ENCODE results near the gene OR5B21.

OR5B21 gene

DNA sequence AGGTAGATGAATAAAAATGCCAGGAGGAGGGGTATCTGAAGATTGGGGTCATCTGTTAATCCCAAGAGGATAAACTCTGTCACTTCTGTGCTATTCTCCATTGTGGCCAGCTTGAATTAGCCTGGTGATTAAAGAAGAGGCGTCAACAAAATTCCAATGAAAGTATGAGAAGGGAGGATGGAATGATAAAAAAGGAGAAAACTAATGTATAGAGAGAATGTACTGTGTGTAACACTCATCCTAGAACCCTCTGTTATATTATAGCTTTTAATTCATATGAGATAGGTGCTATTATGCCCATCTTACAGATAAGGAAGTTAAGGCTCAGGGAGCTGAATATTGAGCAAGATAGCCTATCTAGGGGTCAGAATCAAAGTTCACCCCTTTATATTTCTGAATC, at the start of gene OR5B21:
TSS of gene OR5B21 (minus strand) at position 101 of the 400 bp plus-strand sequence. CDS start at position 101, 0 bp downstream.
- Histone ChIP-seq H3K4me1 (ENCODE audit: control insufficient read depth, insufficient read depth, low read length) (no peaks in the 10 kb centered on the region), H3K9ac (ENCODE audit: low read length in 2 of 2) (no peak within 1 kb of the TSS), H3K36me3 (ENCODE audit: control insufficient read depth in 2 of 2, insufficient read depth in 2 of 2, low read length in 2 of 2) (no peaks in the 10 kb centered on the region), H3K9me3 (ENCODE audit: control insufficient read depth in 2 of 2, low read length in 2 of 2) (no peaks in the 10 kb centered on the region), H3K27ac (ENCODE audit: low read length) (no peak within 1 kb of the TSS), H3K4me3 (ENCODE audit: low read length in 2 of 2) (no peak within 1 kb of the TSS), H3K27me3 (ENCODE audit: control insufficient read depth in 1 of 2, insufficient read depth in 2 of 2, low read length in 2 of 2) (no peaks in the 10 kb centered on the region)

DNA sequence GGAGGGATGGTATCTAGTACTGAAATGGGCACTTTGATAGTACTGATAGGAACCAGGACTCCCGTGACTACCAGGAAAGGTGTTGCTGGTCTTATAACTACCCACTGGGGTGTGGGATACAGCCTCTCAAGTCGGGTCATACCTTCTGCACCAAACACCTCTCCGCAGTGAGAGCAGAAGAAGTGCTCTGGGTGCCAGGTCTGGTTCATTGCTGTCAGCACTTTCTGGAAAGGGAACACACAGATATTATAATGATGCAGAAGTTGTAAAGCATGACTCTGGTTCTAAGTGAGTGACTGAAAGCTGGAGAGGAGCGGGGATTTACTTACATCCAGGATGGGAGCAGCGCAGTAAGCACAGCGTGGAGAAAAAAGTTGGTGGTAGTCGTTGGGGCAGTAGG, 41.7 kb upstream of the OR5B21 start:
- no peak overlapping the region for H3K4me3 ChIP-seq (ENCODE audit: low read length in 2 of 2)
- no peak overlapping the region for H3K27ac ChIP-seq (ENCODE audit: low read length)
- no peak overlapping the region for H3K9ac ChIP-seq (ENCODE audit: low read length in 2 of 2)
- no peaks in the 10 kb centered on the region for H3K9me3 ChIP-seq (ENCODE audit: control insufficient read depth in 2 of 2, low read length in 2 of 2)
- peaks cover 39 to 52% of the 10 kb centered on the region in 2 donors for H3K36me3 ChIP-seq (ENCODE audit: control insufficient read depth in 2 of 2, insufficient read depth in 2 of 2, low read length in 2 of 2)
- H3K4me1 ChIP-seq (ENCODE audit: control insufficient read depth, insufficient read depth, low read length), result no peaks in the 10 kb centered on the region
- H3K27me3 ChIP-seq (ENCODE audit: control insufficient read depth in 1 of 2, insufficient read depth in 2 of 2, low read length in 2 of 2), result no peaks in the 10 kb centered on the region

DNA sequence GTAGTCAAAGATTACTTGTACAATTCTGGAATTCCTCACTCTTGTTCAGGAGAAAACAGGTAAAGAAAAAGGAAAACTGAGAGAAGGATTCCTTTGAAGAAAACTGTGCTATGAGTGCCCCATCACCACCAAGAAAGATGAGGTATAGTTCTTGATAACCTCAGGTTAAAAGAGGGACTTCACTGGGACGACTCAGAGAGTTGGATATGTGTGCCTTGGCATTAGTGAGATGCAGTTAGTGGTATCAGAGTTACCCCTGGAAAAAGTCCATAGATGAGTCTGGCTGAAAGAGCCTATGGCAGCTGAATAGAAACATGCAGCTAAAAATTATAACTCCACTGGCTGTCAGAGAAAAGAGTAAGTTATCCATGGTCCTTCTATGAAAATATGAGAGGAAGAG, 38.9 kb upstream of the OR5B21 start:
- H3K27ac ChIP-seq (ENCODE audit: low read length), result no peak overlapping the region
- peaks cover 18 to 37% of the 10 kb centered on the region in 2 donors for H3K36me3 ChIP-seq (ENCODE audit: control insufficient read depth in 2 of 2, insufficient read depth in 2 of 2, low read length in 2 of 2)
- no peaks in the 10 kb centered on the region for H3K4me1 ChIP-seq (ENCODE audit: control insufficient read depth, insufficient read depth, low read length)
- H3K9me3 ChIP-seq (ENCODE audit: control insufficient read depth in 2 of 2, low read length in 2 of 2), result no peaks in the 10 kb centered on the region
- no peak overlapping the region for H3K4me3 ChIP-seq (ENCODE audit: low read length in 2 of 2)
- H3K27me3 ChIP-seq (ENCODE audit: control insufficient read depth in 1 of 2, insufficient read depth in 2 of 2, low read length in 2 of 2), result no peaks in the 10 kb centered on the region
- no peak overlapping the region for H3K9ac ChIP-seq (ENCODE audit: low read length in 2 of 2)

DNA sequence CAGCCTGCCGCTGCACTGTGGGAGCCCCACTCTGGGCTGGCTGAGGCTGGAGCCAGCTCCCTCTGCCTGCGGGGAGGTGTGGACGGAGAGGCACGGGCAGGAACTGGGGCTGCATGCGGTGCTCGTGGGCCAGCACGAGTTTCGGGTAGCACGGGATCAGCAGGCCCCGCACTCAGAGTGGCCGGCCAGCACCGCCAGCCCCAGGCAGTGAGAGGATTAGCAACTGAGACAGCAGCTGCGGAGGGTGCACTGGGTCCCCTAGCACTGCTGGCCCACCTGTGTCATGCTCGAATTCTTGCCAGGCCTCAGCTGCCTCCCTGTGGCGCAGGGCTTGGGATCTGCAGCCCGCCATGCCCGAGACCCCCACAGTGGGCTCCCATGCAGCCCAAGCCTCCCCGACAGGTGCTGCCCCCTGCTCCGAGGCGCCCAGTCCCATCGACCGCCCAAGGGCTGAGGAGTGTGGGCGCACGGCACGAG, 24.0 kb upstream of the OR5B21 start:
- Histone ChIP-seq H3K9ac (ENCODE audit: low read length in 2 of 2) (no peak overlapping the region), H3K27ac (ENCODE audit: low read length) (no peak overlapping the region), H3K36me3 (ENCODE audit: control insufficient read depth in 2 of 2, insufficient read depth in 2 of 2, low read length in 2 of 2) (peaks cover 8 to 13% of the 10 kb centered on the region in 2 donors), H3K9me3 (ENCODE audit: control insufficient read depth in 2 of 2, low read length in 2 of 2) (no peaks in the 10 kb centered on the region), H3K4me3 (ENCODE audit: low read length in 2 of 2) (no peak overlapping the region), H3K27me3 (ENCODE audit: control insufficient read depth in 1 of 2, insufficient read depth in 2 of 2, low read length in 2 of 2) (no peaks in the 10 kb centered on the region), H3K4me1 (ENCODE audit: control insufficient read depth, insufficient read depth, low read length) (no peaks in the 10 kb centered on the region)

DNA sequence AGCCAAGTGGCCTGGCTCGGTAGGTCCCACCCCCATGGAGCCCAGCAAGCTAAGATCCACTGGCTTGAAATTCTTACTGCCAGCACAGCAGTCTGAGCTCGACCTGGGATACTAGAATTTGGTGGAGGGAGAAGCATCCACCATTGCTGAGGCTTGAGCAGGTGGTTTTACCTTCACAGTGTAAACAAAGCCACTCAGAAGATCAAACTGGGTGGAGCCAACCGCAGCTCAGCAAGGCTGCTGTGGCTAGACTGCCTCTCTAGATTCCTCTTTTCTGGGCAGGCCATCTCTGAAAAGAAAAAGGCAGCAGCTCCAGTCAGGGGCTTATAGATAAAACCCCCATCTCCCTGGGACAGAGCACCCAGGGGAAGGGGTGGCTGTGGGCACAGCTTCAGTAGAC, 22.3 kb upstream of the OR5B21 start:
- Histone ChIP-seq H3K4me1 (ENCODE audit: control insufficient read depth, insufficient read depth, low read length) (no peaks in the 10 kb centered on the region), H3K27me3 (ENCODE audit: control insufficient read depth in 1 of 2, insufficient read depth in 2 of 2, low read length in 2 of 2) (no peaks in the 10 kb centered on the region), H3K4me3 (ENCODE audit: low read length in 2 of 2) (no peak overlapping the region), H3K27ac (ENCODE audit: low read length) (no peak overlapping the region), H3K9ac (ENCODE audit: low read length in 2 of 2) (no peak overlapping the region), H3K9me3 (ENCODE audit: control insufficient read depth in 2 of 2, low read length in 2 of 2) (no peaks in the 10 kb centered on the region), H3K36me3 (ENCODE audit: control insufficient read depth in 2 of 2, insufficient read depth in 2 of 2, low read length in 2 of 2) (peaks cover 10 to 13% of the 10 kb centered on the region in 2 donors)

DNA sequence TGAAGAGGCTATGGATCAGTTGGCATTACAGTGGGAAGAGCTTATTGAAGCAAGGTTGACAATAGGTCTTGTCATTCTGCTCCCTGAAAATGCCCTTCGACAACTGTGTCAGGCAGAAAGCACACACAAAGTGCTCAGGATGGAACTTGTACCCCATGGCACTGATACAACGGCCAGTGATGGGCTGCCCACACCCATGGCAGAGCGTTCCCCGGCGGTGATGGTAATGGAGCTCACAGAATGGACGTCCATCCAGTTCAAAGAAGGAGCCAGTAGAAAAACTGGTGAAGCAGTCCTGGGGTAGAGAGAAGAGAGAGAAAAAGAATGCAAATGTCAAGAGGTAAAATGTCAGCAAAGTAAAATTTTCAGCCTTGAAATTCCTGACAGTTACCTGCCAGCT, 19.5 kb upstream of the OR5B21 start:
- Histone ChIP-seq H3K27ac (ENCODE audit: low read length) (no peak overlapping the region), H3K27me3 (ENCODE audit: control insufficient read depth in 1 of 2, insufficient read depth in 2 of 2, low read length in 2 of 2) (no peaks in the 10 kb centered on the region), H3K9ac (ENCODE audit: low read length in 2 of 2) (no peak overlapping the region), H3K4me3 (ENCODE audit: low read length in 2 of 2) (no peak overlapping the region), H3K4me1 (ENCODE audit: control insufficient read depth, insufficient read depth, low read length) (peaks cover 4% of the 10 kb centered on the region), H3K9me3 (ENCODE audit: control insufficient read depth in 2 of 2, low read length in 2 of 2) (no peaks in the 10 kb centered on the region), H3K36me3 (ENCODE audit: control insufficient read depth in 2 of 2, insufficient read depth in 2 of 2, low read length in 2 of 2) (peaks cover 10 to 13% of the 10 kb centered on the region in 2 donors)

DNA sequence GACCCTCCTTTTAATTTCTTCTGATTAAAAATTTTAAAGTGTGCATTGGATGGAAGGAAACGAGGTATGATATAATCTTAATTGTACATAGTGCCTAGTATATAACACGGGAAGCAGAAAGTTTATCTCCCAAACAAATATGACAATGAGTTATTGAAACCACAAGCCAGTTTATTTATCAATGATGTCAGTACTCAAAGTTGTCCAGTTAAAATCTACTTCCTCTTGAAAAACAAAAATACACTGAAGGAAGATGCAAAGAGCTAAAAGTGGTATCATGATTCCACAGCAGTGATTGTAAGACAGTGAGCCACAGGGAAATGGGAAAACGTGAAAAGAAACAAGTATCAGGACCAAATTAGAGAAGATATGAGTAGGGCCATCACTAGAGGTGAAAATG, 18.8 kb upstream of the OR5B21 start:
- H3K4me1 ChIP-seq (ENCODE audit: control insufficient read depth, insufficient read depth, low read length), result peaks cover 4% of the 10 kb centered on the region
- H3K27ac ChIP-seq (ENCODE audit: low read length), result no peak overlapping the region
- peaks cover 10 to 13% of the 10 kb centered on the region in 2 donors for H3K36me3 ChIP-seq (ENCODE audit: control insufficient read depth in 2 of 2, insufficient read depth in 2 of 2, low read length in 2 of 2)
- no peaks in the 10 kb centered on the region for H3K27me3 ChIP-seq (ENCODE audit: control insufficient read depth in 1 of 2, insufficient read depth in 2 of 2, low read length in 2 of 2)
- H3K9me3 ChIP-seq (ENCODE audit: control insufficient read depth in 2 of 2, low read length in 2 of 2), result no peaks in the 10 kb centered on the region
- no peak overlapping the region for H3K9ac ChIP-seq (ENCODE audit: low read length in 2 of 2)
- no peak overlapping the region for H3K4me3 ChIP-seq (ENCODE audit: low read length in 2 of 2)

DNA sequence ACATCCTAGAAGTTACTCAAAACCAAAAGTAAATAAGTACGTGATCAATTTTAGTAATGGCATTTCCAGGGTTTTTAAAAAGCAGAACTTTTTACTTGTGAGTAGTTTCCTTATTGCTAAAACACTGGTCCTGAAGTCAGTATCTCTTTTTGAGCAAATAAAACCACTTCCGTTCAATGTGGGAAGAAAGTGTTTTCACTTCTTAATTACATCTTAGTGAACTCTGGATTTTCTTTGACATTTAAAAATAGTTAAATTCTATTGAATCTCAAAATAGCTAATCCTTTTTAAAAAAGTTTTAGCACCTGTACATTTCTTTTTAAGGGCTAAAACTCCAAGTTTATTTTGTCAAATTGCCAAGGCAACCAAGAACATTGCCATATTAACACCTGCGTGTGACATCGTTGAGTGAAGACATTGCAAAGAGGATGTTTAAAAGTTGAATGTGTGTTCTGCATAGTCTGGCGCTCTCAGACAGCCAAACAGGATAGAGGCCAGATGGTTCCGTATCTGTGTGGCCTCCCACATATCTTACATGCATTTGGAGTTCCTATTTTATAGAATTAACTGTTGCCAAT, 17.2 kb upstream of the OR5B21 start:
- H3K9ac ChIP-seq (ENCODE audit: low read length in 2 of 2), result peak overlapping the region in 1 of 2 donors; percentile 14
- peaks cover 10 to 13% of the 10 kb centered on the region in 2 donors for H3K36me3 ChIP-seq (ENCODE audit: control insufficient read depth in 2 of 2, insufficient read depth in 2 of 2, low read length in 2 of 2)
- H3K9me3 ChIP-seq (ENCODE audit: control insufficient read depth in 2 of 2, low read length in 2 of 2), result no peaks in the 10 kb centered on the region
- H3K4me3 ChIP-seq (ENCODE audit: low read length in 2 of 2), result no peak overlapping the region
- no peak overlapping the region for H3K27ac ChIP-seq (ENCODE audit: low read length)
- no peaks in the 10 kb centered on the region for H3K27me3 ChIP-seq (ENCODE audit: control insufficient read depth in 1 of 2, insufficient read depth in 2 of 2, low read length in 2 of 2)
- H3K4me1 ChIP-seq (ENCODE audit: control insufficient read depth, insufficient read depth, low read length), result peaks cover 4% of the 10 kb centered on the region

DNA sequence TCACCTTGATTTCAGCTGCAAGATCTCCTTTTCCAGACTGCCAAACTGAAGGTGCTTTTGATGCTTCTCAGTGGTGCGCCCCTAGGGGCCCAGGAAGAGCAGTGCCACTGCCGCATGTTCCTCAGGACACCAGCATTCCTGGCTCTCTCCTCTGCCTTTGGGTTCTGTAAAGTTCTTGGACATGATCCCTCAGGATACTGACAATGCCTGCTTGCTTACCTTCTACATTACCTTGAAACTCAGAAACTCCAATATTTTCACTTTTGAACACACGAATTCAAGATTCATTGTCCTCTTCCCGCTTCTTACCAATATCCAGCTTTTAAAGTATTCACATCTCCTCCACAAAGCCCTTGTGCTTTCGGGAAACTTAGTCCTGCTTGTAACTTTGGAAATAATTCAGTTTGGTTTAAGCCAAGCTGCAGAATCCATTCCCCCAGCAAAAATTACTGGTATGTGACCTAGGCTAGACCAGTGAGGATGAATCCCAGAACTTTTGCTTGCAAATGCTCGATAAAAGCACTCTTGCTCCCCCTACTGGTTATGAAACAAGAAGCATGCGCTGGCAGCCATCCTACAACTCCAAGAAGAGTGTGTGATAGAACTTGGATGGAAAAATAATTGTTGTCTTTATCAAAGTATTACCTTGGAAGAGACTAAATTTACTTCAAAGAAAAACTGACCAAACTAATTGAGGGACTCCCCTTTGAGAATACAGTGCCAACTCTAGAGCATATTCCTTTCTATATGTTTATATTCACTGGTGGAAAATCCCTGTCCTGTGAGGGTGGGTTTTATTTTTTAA, 16.5 kb upstream of the OR5B21 start:
- H3K9me3 ChIP-seq (ENCODE audit: control insufficient read depth in 2 of 2, low read length in 2 of 2), result no peaks in the 10 kb centered on the region
- peaks cover 10 to 11% of the 10 kb centered on the region in 2 donors for H3K36me3 ChIP-seq (ENCODE audit: control insufficient read depth in 2 of 2, insufficient read depth in 2 of 2, low read length in 2 of 2)
- no peaks in the 10 kb centered on the region for H3K27me3 ChIP-seq (ENCODE audit: control insufficient read depth in 1 of 2, insufficient read depth in 2 of 2, low read length in 2 of 2)
- peak overlapping the region; percentile 5 to 31 for H3K4me3 ChIP-seq (ENCODE audit: low read length in 2 of 2)
- H3K27ac ChIP-seq (ENCODE audit: low read length), result no peak overlapping the region
- peaks cover 4% of the 10 kb centered on the region for H3K4me1 ChIP-seq (ENCODE audit: control insufficient read depth, insufficient read depth, low read length)
- H3K9ac ChIP-seq (ENCODE audit: low read length in 2 of 2), result peak overlapping the region in 1 of 2 donors; percentile 14

DNA sequence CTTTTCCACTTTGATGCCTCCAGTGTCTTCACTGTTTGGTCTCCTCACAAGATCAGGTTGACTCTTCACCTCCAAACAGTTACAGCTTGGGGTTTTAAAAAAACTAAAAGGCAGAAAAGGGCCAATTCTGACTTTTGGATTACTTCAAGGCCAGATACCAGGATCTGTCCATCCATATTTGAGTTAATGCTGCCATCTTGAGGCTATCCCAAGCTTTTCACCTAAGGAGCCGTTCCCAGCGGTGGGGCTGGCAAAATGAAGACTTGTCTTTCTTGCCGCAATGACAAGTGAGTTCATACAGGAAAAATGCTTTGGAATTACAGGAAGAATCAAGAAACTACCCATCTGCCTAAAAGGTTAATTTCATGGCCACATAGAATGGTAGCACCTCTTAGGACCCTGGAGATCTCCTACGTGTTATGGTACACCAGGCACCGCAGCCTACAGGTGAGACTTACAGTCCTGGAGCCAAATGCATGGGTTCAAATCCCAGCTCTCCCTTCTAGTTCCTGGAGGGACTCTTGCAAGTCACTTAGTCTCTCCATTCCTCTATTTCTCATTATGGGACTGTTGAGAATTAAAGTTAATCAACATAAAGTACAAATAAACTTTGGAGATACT, 6.0 kb upstream of the OR5B21 start:
- Histone ChIP-seq H3K9ac (ENCODE audit: low read length in 2 of 2) (no peak overlapping the region), H3K27me3 (ENCODE audit: control insufficient read depth in 1 of 2, insufficient read depth in 2 of 2, low read length in 2 of 2) (no peaks in the 10 kb centered on the region), H3K9me3 (ENCODE audit: control insufficient read depth in 2 of 2, low read length in 2 of 2) (no peaks in the 10 kb centered on the region), H3K27ac (ENCODE audit: low read length) (no peak overlapping the region), H3K4me3 (ENCODE audit: low read length in 2 of 2) (no peak overlapping the region), H3K36me3 (ENCODE audit: control insufficient read depth in 2 of 2, insufficient read depth in 2 of 2, low read length in 2 of 2) (no peaks in the 10 kb centered on the region), H3K4me1 (ENCODE audit: control insufficient read depth, insufficient read depth, low read length) (no peaks in the 10 kb centered on the region)
